ENCODE data around the gene PPDPF. TPM values are rescaled to one million over a fixed set of nuclear protein-coding genes. Genes with fewer than 3 reads are reported as not detected.

The PPDPF gene
- total and polyA plus RNA-seq, 2 of the 8 experiments (the other 6 are each of a cell fraction or from before 2014, with no cell fraction given), result 30.5 to 138 TPM

DNA sequence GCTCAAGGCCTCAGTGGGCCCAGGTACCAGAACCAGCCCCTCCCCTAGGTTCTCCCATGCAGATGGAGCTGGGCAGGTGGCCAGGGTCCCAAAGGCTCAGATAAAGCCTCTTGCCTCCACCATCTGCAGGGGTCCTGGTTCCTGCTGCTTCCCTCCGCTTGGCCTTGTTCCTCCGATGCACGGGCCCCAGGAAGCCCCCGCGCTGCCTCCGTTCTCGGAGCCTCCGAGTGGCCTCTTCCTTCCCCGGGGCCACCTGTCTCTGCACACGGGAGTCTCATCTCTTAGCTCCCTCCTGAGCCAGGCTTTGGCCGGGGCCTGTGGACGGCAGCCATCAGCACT, 18.5 kb downstream of the PPDPF start (continued):
- TF ChIP-seq, protein P1, sequence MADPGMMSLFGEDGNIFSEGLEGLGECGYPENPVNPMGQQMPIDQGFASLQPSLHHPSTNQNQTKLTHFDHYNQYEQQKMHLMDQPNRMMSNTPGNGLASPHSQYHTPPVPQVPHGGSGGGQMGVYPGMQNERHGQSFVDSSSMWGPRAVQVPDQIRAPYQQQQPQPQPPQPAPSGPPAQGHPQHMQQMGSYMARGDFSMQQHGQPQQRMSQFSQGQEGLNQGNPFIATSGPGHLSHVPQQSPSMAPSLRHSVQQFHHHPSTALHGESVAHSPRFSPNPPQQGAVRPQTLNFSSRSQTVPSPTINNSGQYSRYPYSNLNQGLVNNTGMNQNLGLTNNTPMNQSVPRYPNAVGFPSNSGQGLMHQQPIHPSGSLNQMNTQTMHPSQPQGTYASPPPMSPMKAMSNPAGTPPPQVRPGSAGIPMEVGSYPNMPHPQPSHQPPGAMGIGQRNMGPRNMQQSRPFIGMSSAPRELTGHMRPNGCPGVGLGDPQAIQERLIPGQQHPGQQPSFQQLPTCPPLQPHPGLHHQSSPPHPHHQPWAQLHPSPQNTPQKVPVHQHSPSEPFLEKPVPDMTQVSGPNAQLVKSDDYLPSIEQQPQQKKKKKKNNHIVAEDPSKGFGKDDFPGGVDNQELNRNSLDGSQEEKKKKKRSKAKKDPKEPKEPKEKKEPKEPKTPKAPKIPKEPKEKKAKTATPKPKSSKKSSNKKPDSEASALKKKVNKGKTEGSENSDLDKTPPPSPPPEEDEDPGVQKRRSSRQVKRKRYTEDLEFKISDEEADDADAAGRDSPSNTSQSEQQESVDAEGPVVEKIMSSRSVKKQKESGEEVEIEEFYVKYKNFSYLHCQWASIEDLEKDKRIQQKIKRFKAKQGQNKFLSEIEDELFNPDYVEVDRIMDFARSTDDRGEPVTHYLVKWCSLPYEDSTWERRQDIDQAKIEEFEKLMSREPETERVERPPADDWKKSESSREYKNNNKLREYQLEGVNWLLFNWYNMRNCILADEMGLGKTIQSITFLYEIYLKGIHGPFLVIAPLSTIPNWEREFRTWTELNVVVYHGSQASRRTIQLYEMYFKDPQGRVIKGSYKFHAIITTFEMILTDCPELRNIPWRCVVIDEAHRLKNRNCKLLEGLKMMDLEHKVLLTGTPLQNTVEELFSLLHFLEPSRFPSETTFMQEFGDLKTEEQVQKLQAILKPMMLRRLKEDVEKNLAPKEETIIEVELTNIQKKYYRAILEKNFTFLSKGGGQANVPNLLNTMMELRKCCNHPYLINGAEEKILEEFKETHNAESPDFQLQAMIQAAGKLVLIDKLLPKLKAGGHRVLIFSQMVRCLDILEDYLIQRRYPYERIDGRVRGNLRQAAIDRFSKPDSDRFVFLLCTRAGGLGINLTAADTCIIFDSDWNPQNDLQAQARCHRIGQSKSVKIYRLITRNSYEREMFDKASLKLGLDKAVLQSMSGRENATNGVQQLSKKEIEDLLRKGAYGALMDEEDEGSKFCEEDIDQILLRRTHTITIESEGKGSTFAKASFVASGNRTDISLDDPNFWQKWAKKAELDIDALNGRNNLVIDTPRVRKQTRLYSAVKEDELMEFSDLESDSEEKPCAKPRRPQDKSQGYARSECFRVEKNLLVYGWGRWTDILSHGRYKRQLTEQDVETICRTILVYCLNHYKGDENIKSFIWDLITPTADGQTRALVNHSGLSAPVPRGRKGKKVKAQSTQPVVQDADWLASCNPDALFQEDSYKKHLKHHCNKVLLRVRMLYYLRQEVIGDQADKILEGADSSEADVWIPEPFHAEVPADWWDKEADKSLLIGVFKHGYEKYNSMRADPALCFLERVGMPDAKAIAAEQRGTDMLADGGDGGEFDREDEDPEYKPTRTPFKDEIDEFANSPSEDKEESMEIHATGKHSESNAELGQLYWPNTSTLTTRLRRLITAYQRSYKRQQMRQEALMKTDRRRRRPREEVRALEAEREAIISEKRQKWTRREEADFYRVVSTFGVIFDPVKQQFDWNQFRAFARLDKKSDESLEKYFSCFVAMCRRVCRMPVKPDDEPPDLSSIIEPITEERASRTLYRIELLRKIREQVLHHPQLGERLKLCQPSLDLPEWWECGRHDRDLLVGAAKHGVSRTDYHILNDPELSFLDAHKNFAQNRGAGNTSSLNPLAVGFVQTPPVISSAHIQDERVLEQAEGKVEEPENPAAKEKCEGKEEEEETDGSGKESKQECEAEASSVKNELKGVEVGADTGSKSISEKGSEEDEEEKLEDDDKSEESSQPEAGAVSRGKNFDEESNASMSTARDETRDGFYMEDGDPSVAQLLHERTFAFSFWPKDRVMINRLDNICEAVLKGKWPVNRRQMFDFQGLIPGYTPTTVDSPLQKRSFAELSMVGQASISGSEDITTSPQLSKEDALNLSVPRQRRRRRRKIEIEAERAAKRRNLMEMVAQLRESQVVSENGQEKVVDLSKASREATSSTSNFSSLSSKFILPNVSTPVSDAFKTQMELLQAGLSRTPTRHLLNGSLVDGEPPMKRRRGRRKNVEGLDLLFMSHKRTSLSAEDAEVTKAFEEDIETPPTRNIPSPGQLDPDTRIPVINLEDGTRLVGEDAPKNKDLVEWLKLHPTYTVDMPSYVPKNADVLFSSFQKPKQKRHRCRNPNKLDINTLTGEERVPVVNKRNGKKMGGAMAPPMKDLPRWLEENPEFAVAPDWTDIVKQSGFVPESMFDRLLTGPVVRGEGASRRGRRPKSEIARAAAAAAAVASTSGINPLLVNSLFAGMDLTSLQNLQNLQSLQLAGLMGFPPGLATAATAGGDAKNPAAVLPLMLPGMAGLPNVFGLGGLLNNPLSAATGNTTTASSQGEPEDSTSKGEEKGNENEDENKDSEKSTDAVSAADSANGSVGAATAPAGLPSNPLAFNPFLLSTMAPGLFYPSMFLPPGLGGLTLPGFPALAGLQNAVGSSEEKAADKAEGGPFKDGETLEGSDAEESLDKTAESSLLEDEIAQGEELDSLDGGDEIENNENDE (IDR thresholded peaks at IDR 0.05; ENCODE audit: insufficient replicate concordance, low read length), result no peak
- TF ChIP-seq EGR1 (IDR thresholded peaks at IDR 0.05; ENCODE audit: borderline replicate concordance, low read depth, low read length), result no peak
- TF ChIP-seq KDM5A (IDR thresholded peaks at IDR 0.05; ENCODE audit: low read length), result no peak
- no peak for TF ChIP-seq RAD21 (IDR thresholded peaks at IDR 0.05 in 1 of 2, conservative IDR thresholded peaks at IDR 0.05 in 1 of 2; ENCODE audit: low read depth in 2 of 2, low read length in 2 of 2)
- no peak for TF ChIP-seq GTF2F1 (IDR thresholded peaks at IDR 0.05; ENCODE audit: borderline replicate concordance, low read depth, low read length)
- TF ChIP-seq HDAC2 (IDR thresholded peaks at IDR 0.05; ENCODE audit: borderline replicate concordance in 1 of 2, low read depth in 2 of 2, low read length in 2 of 2), result no peak

All from H1 (cell line).